ENCODE data around the gene PATZ1. TPM values are rescaled to one million over a fixed set of nuclear protein-coding genes. Genes with fewer than 3 reads are reported as not detected.
A peak's percentile ranks its signal among the peaks of the same experiment; 100 is the strongest.

PATZ1 gene
- total and polyA plus RNA-seq, 2 experiments from 2014 or later, result 23.2 to 56.8 TPM

DNA sequence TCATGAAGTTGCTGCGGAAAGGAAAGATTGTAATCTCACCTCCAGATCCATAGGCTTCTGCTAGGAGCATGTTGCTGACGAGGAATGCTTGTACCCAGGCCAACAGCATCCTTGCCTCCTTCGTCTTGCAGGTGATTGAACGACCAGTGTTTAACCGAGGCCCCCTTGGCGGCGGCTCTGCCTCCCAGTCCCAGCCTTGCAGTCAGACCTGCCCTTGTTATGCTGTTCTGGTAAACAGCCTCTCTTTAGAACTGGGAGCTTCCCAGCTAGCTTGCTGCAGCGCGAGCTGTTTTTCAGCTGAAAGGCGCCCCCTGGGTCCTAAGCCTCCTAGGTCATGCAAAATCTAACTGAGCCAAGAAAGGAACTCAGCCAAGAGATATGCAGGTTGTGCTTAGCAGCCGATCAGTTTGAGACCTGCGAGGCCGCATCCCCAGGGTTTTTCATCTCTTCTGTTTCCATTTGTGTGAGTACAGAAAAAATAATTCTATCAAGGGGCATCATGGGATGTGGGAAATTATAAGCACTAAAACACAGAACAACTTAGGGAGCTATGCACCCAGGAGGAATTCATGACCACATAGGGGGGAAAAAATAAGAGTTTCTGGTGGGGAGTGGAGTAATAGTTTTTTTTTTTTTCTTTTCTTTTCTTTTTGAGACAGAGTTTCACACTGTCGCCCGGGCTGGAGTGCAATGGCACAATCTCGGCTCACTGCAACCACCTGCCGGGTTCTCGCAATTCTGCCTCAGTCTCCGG, 53.7 kb downstream of the PATZ1 start, which contains the start of gene PIK3IP1 (continued):
- TF ChIP-seq, protein P1, sequence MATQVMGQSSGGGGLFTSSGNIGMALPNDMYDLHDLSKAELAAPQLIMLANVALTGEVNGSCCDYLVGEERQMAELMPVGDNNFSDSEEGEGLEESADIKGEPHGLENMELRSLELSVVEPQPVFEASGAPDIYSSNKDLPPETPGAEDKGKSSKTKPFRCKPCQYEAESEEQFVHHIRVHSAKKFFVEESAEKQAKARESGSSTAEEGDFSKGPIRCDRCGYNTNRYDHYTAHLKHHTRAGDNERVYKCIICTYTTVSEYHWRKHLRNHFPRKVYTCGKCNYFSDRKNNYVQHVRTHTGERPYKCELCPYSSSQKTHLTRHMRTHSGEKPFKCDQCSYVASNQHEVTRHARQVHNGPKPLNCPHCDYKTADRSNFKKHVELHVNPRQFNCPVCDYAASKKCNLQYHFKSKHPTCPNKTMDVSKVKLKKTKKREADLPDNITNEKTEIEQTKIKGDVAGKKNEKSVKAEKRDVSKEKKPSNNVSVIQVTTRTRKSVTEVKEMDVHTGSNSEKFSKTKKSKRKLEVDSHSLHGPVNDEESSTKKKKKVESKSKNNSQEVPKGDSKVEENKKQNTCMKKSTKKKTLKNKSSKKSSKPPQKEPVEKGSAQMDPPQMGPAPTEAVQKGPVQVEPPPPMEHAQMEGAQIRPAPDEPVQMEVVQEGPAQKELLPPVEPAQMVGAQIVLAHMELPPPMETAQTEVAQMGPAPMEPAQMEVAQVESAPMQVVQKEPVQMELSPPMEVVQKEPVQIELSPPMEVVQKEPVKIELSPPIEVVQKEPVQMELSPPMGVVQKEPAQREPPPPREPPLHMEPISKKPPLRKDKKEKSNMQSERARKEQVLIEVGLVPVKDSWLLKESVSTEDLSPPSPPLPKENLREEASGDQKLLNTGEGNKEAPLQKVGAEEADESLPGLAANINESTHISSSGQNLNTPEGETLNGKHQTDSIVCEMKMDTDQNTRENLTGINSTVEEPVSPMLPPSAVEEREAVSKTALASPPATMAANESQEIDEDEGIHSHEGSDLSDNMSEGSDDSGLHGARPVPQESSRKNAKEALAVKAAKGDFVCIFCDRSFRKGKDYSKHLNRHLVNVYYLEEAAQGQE (IDR thresholded peaks at IDR 0.05; ENCODE audit: unreplicated experiment), result no peak

DNA sequence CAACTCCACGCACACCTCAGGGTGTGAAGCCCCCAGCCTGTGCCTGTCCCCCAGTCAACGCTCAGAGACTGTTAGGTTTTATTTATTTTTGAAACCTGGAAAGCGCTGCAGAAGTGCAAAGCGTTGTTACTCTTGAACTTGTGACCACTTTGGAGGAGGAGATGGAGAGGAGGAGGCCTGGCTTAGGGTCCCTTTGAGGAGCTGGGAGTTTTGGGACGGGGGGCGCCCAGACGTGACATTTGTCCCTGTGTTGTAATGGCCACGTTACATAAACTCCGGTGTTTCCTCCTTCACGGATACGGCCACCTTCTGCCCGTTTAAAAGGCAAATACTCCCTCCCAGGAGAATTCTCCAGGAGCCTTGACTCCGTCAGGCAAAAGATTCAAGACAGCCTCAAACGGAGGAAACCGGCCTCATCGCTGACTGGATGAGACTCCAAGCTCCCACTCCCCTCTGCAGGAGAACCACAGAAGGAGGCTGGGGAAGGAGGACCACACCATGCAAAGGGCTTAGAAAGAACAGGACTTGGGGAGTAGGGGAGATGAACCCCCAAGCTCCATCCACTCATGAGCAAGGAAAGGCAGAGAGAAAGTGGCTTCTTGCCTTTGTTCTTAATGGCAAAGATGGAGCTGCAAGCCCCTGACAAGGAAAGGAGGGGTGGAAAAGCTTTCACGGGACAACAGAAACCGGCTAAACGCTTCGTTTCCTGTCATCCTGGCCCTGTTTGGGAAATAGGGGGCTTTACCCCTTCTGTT, 54.5 kb downstream of the PATZ1 start:
- Mint-ChIP-seq H3K36me3 (ENCODE audit: low read depth) (no peaks in the 10 kb centered on the region), H3K4me3 (peak overlapping the region; percentile 82), H3K27me3 (ENCODE audit: insufficient read depth, low read depth, poor library complexity) (peaks cover 19% of the 10 kb centered on the region), H3K9me3 (no peaks in the 10 kb centered on the region), H3K4me1 (peaks cover 19% of the 10 kb centered on the region), H3K27ac (no peak overlapping the region)
- H3K36me3 ChIP-seq (ENCODE audit: insufficient read depth), result no peaks in the 10 kb centered on the region
- peaks cover 8% of the 10 kb centered on the region; the same call in 1 of the 2 replicates for H3F3A ChIP-seq (replicated peaks; ENCODE audit: low read depth)
- H3K79me2 ChIP-seq (replicated peaks; ENCODE audit: insufficient read depth), result no peaks in the 10 kb centered on the region
- peak overlapping the region; percentile 79 for H3K4me2 ChIP-seq
- no peaks in the 10 kb centered on the region for H3K9me2 ChIP-seq (ENCODE audit: insufficient read depth)
- peak overlapping the region; percentile 45; the same call in 1 of the 2 replicates for H2AFZ ChIP-seq
- peak; percentile 32 for DNase-seq (ENCODE audit: low spot score)
- H3K4me1 ChIP-seq (ENCODE audit: insufficient read depth), result 0 out of 2 replicates have a peak, but pooled peaks cover 8% of the 10 kb centered on the region
- H4K20me1 ChIP-seq (replicated peaks; ENCODE audit: insufficient read depth), result no peaks in the 10 kb centered on the region
- no peak for ATAC-seq
- H3K27me3 ChIP-seq (ENCODE audit: insufficient read depth), result peaks cover 26% of the 10 kb centered on the region
- peak overlapping the region; percentile 57 for H3K4me3 ChIP-seq
- H3K27ac ChIP-seq (ENCODE audit: low read depth), result no peak overlapping the region
- no peak for TF ChIP-seq POLR2AphosphoS5 (IDR thresholded peaks at IDR 0.05; ENCODE audit: low read depth)
- TF ChIP-seq, protein P2, sequence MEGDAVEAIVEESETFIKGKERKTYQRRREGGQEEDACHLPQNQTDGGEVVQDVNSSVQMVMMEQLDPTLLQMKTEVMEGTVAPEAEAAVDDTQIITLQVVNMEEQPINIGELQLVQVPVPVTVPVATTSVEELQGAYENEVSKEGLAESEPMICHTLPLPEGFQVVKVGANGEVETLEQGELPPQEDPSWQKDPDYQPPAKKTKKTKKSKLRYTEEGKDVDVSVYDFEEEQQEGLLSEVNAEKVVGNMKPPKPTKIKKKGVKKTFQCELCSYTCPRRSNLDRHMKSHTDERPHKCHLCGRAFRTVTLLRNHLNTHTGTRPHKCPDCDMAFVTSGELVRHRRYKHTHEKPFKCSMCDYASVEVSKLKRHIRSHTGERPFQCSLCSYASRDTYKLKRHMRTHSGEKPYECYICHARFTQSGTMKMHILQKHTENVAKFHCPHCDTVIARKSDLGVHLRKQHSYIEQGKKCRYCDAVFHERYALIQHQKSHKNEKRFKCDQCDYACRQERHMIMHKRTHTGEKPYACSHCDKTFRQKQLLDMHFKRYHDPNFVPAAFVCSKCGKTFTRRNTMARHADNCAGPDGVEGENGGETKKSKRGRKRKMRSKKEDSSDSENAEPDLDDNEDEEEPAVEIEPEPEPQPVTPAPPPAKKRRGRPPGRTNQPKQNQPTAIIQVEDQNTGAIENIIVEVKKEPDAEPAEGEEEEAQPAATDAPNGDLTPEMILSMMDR (conservative IDR thresholded peaks at IDR 0.05; ENCODE audit: low read depth in 2 of 2), result no peak
- no peak for TF ChIP-seq EZH2phosphoT487 (IDR thresholded peaks at IDR 0.05; ENCODE audit: unreplicated experiment)
- no peak for TF ChIP-seq ZNF114 (CRISPR knock-in tag; IDR thresholded peaks at IDR 0.05)
- TF ChIP-seq, protein P3, sequence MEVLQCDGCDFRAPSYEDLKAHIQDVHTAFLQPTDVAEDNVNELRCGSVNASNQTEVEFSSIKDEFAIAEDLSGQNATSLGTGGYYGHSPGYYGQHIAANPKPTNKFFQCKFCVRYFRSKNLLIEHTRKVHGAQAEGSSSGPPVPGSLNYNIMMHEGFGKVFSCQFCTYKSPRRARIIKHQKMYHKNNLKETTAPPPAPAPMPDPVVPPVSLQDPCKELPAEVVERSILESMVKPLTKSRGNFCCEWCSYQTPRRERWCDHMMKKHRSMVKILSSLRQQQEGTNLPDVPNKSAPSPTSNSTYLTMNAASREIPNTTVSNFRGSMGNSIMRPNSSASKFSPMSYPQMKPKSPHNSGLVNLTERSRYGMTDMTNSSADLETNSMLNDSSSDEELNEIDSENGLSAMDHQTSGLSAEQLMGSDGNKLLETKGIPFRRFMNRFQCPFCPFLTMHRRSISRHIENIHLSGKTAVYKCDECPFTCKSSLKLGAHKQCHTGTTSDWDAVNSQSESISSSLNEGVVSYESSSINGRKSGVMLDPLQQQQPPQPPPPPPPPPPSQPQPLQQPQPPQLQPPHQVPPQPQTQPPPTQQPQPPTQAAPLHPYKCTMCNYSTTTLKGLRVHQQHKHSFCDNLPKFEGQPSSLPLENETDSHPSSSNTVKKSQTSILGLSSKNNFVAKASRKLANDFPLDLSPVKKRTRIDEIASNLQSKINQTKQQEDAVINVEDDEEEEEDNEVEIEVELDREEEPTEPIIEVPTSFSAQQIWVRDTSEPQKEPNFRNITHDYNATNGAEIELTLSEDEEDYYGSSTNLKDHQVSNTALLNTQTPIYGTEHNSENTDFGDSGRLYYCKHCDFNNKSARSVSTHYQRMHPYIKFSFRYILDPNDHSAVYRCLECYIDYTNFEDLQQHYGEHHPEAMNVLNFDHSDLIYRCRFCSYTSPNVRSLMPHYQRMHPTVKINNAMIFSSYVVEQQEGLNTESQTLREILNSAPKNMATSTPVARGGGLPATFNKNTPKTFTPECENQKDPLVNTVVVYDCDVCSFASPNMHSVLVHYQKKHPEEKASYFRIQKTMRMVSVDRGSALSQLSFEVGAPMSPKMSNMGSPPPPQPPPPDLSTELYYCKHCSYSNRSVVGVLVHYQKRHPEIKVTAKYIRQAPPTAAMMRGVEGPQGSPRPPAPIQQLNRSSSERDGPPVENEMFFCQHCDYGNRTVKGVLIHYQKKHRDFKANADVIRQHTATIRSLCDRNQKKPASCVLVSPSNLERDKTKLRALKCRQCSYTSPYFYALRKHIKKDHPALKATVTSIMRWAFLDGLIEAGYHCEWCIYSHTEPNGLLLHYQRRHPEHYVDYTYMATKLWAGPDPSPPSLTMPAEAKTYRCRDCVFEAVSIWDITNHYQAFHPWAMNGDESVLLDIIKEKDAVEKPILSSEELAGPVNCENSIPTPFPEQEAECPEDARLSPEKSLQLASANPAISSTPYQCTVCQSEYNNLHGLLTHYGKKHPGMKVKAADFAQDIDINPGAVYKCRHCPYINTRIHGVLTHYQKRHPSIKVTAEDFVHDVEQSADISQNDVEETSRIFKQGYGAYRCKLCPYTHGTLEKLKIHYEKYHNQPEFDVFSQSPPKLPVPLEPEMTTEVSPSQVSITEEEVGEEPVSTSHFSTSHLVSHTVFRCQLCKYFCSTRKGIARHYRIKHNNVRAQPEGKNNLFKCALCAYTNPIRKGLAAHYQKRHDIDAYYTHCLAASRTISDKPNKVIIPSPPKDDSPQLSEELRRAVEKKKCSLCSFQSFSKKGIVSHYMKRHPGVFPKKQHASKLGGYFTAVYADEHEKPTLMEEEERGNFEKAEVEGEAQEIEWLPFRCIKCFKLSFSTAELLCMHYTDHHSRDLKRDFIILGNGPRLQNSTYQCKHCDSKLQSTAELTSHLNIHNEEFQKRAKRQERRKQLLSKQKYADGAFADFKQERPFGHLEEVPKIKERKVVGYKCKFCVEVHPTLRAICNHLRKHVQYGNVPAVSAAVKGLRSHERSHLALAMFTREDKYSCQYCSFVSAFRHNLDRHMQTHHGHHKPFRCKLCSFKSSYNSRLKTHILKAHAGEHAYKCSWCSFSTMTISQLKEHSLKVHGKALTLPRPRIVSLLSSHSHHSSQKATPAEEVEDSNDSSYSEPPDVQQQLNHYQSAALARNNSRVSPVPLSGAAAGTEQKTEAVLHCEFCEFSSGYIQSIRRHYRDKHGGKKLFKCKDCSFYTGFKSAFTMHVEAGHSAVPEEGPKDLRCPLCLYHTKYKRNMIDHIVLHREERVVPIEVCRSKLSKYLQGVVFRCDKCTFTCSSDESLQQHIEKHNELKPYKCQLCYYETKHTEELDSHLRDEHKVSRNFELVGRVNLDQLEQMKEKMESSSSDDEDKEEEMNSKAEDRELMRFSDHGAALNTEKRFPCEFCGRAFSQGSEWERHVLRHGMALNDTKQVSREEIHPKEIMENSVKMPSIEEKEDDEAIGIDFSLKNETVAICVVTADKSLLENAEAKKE (CRISPR knock-in tag; IDR thresholded peaks at IDR 0.05), result no peak
- no peak for TF ChIP-seq ZNF331 (CRISPR knock-in tag; IDR thresholded peaks at IDR 0.05; ENCODE audit: low read depth)
- TF ChIP-seq EZH2 (IDR thresholded peaks at IDR 0.05; ENCODE audit: low read depth, unreplicated experiment), result no peak
- TF ChIP-seq NANOG (IDR thresholded peaks at IDR 0.05; ENCODE audit: borderline replicate concordance), result no peak
- no peak for TF ChIP-seq JUNB (IDR thresholded peaks at IDR 0.05; ENCODE audit: unreplicated experiment)

Measured in GM23338 (cell line).